ENCODE data around the gene GRPEL2.

Gene GRPEL2

DNA sequence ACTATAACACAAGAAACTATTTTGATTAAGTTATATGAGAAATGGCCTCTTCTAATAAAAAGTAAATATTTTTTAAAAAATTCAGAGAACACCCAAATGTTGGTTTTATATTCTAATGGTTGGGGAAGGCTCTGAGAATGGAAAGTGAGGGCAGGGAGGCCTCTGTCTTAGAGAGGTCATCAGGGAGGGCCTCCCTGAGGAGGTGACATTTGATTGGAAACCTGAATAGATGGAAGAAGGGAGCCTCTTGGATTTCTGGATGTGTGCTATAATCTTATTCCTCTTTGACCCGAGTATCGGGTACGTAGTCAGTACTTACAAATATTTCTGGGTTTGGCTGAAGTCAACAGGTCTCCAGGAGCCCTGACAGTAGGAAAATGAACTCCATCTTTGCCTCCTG lies 26.1 kb upstream of the GRPEL2 start:
- DNase-seq (ENCODE audit: low read depth in 3 of 3, low spot score in 1 of 3): no peak

DNA sequence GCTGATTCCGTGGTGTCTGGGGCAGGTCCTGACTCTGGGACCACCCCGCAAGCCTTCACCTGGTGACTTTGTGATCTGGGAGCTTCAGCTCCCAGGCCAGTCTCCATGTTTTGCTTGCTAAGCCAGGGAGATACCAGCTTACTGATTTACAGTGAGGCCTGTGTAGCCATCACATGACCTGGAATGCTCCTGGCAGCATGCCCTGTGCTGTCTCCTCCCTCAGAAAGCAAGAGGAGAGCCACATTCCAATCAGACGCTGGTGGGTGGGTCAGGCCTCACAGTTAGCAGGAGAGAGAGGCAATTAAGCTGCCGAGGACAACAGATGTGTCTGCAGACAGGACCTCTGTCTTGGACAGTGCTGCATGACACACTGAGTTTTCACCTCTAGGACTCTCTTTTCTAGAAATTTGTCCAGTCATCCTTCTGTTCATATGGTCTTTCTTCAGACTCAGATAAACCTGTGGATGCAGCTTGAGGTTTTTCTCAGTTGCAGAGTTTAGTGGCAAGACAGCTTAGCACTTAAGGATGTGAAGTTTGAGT lies 24.4 kb upstream of the GRPEL2 start:
- no peak for DNase-seq (ENCODE audit: low read depth in 3 of 3, low spot score in 1 of 3)

DNA sequence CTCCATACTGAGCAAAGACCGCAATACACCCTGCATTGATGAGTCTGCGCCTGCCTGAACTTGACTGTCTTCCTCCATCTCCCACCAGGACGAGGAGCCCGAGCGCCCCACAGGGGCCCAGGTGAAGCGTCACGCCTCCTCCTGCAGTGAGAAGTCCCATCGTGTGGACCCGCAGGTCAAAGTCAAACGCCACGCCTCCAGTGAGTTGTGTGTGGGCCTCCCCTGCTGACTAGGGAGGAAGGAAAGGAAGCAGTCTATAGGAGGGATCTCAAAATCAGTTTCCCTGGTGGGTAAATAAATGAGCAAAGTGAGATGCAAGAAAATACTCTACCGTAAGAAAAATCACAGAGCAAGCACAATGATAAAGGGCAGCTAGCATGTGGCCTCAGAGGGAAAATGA lies 22.8 kb upstream of the GRPEL2 start:
- no peak for DNase-seq (ENCODE audit: low read depth in 3 of 3, low spot score in 1 of 3)

DNA sequence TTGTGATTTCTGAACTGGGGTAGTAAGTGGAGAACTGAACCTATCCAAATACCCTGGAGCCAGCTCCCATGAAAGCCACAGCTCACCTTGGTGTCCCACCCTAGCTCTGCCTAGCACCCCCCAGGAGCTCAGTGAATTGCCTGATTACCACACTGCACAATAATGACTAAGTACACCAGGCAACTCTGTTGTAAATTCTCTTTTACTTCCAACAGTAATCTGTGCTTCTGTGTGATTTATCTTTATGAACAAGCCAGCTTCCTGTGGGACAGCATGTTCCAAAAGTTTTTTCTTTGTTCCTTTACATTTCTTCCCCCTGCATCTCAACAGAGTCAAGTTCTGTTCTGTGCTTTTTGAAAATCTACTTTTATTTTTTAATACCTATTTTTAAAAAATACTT lies 22.1 kb upstream of the GRPEL2 start:
- DNase-seq (ENCODE audit: low read depth in 3 of 3, low spot score in 1 of 3): no peak

DNA sequence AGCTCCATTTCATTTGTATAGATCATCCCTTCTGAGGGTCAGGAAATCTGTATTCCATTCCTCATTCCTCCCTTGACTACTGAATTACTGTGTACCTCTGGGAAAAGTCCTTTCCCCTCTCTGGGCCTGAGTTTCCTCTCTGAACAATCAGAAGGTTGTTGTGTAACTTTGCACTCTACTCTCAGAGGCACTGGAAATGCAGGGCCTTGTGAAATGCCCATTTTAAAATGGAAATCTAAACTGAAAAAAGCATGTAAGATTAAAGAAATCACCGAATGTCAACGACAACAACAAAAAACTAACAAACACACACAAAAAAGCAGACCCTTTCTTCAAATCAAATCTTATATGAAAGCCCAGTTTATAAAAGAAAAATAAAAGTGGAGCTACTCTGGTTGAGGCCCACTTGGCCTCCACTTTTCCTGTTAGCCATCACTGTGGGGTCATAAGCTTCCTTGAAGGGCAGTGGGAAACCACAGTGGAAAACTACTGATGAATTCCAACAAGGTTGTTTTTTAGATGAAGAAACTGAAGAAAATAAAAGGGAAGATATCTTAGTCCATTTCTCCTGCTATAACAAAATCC lies 21.6 kb upstream of the GRPEL2 start:
- DNase-seq (ENCODE audit: low read depth in 3 of 3, low spot score in 1 of 3): no peak

DNA sequence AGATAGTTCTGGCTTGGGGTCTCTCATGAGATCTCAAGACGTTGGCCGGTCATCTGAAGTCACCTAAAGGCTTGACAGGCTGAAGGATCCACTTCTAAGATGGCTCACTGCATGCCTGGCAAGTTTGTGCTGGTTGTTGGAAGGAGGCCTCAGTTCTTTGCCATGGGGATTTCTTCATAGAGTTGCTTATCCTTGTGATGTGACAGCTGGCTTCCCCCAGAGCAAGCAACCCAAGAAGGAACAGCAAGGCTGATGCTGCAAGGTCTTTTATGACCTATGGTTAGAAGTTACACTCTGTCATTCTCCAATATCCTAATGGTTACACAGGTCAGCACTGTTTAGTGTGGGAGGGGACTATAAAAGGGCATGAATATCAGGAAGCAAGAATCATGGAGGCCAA lies 20.7 kb upstream of the GRPEL2 start:
- no peak for DNase-seq (ENCODE audit: low read depth in 3 of 3, low spot score in 1 of 3)

DNA sequence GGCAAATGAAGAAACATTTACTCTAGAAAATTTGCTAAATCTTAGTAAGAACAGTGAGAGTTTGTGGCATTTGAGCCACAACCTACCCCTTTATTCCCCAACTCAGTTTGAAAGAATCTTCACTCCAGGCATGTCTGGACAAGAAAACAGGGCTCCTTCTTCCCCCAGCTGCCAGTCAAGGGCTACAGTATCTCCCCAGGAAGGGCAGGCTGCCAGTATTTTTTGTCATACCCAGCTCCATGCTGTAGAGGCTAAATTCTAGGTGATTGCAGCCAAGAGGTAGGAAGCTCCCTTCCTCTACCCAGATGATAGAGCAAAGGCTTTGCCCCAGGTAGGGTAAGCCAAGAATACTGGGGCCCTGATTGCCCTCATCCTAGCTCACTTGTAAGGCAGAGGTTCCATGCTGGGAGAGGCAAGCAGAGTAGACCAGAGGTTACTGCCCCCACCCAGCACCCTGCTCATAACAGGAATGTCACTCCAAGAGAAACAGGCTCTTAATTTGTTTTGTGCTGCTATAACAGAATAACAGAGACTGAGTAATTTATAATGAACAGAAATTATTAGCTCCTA lies 20.0 kb upstream of the GRPEL2 start:
- no peak for DNase-seq (ENCODE audit: low read depth in 3 of 3, low spot score in 1 of 3)

DNA sequence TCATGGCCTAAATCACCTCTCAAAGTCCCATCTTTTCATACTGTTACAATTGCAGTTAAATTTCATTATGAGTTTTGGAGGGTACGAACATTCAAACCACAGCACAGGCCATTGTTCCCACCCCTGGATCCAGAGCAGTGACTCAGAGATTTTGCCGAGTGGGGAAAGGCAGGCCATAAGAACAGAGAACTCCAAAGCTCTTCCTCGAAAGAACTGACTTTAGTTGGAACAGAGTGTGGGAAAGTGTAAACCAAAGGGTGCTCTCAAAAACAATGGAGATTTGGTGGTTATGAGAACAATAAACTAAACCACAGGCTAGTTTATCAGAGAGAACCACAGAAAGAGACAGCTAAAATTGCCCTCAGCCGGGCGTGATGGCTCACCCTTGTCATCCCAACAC lies 19.4 kb upstream of the GRPEL2 start:
- DNase-seq (ENCODE audit: low read depth in 3 of 3, low spot score in 1 of 3): no peak

DNA sequence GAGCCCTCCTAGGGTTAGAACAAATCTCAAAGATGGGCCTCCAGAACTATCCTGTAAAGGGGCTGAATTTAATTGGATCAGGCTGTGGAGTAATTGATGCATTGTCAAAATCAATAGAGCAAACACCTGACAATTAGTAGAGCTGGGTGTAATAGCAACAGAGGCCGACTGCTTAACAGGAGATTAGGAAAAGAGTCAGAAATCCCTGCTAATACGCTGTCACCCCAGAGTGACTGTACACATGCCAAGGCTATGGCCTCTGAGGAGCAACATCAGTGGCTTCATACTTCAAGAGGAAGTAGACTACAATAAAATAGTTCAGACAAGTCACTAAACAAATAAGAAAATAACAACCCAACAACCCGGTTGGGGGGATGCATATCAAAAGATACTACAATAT lies 18.7 kb upstream of the GRPEL2 start:
- no peak for DNase-seq (ENCODE audit: low read depth in 3 of 3, low spot score in 1 of 3)

DNA sequence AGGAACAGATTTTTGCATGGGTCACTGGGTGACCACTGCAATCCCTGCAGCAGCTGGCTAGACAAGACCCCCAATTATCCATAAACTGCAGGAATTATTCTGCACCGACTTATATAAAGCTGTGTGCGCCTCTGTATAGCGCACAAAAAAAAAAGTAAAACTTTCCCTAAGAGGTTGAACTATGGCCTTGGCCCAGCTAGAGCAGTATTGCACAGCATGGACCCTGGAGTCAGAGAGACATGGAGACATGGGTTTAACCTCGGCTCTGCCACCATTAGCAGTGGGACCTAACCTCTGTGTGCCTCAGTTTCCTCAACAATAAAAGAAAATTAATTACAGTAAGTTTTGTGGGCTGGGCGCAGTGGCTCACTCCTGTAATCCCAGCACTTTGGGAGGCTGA lies 17.1 kb upstream of the GRPEL2 start:
- DNase-seq (ENCODE audit: low read depth in 3 of 3, low spot score in 1 of 3): no peak

DNA sequence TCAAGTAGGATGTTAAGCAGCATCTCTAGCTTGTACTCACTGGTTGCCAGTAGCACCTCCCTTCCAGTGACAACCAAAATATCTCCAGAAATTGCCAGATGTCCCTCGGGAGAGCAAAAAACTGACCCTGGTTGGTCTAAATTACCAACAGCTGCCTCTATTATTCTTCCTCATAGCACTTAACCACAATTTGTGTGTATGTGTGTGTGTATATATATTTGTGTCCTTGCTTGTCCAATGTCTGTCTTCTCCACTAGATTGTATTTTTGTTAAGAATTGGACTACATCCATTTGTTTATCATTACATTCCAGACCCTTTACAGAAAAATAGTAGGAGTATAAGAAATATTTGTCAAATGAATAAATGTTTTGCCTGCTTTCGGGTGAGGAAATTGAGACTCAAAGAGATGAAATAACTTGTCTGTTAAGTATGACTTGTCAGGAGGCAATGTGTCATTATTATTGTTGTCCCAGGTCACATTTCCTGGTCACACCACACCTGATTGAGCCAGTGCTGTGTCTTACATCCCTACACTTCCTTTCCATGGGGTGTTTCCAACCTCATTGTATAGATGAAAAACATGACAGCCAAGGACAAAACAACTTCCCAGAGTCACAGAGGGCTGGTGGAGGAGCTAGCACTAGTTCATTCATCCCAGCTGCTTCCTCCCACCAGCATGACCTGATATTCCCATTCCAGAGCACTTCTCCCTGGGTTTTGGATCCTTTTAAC lies 11.4 kb upstream of the GRPEL2 start:
- DNase-seq (ENCODE audit: low read depth in 3 of 3, low spot score in 1 of 3): no peak

DNA sequence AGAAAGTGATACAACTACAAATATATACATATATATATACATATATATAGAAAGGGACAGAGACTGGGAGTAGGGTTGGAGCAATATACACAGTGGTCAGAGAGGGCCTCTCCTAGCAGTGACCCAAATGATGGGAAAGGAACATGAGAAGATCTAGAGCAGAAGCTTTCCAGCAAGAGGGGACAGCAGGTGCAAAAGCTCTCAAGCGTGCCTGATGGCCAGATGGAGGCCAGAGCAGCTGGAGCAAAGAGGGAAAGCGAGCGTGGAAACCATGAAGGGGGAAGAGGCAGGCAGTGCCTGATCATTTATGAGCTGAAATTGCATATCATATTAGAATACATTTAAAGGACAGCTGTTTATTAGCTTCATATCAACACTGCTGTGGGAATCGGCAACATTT lies 7.6 kb upstream of the GRPEL2 start:
- no peak for DNase-seq (ENCODE audit: low read depth in 3 of 3, low spot score in 1 of 3)

DNA sequence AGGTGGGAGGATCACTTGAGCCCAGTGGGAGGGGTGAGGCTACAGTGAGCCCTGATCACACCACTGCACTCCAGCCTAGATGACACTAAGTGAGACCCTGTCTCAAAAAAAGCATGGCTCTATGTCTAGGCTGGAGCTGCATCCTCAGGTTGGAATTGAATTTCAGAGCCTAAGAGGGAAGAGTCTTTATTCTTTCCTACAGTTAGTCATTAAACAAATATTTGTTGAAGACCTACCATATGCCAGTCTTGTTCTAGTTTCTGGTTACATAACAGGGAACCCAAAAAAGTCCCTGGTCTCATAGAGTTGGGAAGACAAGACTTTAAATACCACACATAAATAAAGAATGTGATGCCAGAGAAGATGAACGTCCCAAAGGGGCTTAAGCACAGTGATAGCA lies 6.9 kb upstream of the GRPEL2 start:
- no peak for DNase-seq (ENCODE audit: low read depth in 3 of 3, low spot score in 1 of 3)

DNA sequence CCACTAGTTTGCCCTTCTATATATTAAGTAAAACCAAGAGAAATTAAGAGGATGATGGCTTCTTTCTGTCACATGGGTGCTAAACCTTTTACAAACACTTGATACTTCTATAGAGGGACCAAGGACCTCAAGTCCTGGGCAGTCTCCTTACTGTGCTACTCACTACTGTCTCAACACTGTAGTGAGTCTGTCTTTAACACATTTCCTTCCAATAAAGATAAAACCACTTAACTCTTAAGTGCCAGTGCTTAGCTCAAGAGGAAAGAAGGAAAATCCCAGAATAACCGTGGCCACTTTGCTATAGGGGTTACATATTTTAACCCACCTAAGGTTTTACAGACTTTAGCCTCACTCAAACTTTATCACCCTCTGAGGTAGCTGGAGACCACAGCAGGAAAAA lies 4.4 kb upstream of the GRPEL2 start:
- no peak for DNase-seq (ENCODE audit: low read depth in 3 of 3, low spot score in 1 of 3)

DNA sequence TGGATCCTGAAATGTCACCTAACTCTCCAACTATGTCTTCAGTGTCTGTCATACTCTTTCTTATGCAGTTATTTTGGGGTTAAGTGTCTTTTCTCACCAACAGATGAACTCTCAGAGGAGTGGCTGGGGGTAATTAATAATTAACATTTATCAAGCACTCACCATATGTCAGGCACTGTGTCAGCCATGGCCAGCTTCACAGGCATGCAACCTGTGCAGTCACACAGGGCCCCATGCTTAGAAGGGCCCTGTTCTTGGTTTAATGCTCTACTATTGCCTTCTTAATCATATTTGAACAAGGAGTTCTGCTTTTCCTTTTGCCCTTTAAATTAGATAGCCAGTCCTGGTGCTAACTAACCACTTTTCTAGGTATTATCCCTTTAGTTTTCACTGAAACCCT lies 3.4 kb upstream of the GRPEL2 start:
- no peak for DNase-seq (ENCODE audit: low read depth in 3 of 3, low spot score in 1 of 3)

DNA sequence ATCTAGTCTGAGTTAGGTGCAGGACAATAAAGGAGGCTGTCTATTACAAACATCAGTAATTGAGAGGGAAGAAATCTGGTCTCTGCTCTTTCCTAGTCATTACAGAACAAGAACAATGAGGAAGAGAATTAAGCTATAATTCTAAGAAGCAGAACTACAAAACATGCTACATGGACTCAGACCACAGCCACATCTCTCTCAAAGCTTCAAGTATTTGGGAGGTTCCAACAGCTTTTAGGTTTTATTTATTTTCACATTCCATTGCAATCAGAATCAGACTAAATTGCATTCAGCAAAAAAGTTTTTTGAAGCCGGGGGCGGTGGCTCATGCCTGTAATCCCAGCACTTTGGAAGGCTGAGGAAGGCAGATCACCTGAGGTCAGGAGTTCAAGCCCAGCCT lies 1.1 kb upstream of the GRPEL2 start:
- DNase-seq (ENCODE audit: low read depth in 3 of 3, low spot score in 1 of 3): no peak

DNA sequence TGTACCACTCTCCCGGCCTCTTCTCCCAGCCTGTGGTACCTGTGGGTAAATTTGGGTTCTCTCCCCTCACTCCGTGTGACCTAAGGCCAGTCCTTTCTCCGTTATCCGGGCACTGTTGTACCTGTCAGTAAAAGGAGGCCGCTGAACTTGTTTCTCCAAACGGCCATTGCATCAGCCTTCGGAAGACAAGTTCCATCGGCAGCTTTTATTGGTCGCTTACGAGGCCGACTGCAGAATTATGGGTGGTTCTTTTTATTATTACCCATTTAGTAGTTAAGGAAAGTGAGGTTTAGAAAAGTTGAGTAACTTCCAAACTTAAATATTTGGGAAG lies 558 bp downstream of the GRPEL2 start:
- DNase-seq (ENCODE audit: low read depth in 3 of 3, low spot score in 1 of 3): no peak

DNA sequence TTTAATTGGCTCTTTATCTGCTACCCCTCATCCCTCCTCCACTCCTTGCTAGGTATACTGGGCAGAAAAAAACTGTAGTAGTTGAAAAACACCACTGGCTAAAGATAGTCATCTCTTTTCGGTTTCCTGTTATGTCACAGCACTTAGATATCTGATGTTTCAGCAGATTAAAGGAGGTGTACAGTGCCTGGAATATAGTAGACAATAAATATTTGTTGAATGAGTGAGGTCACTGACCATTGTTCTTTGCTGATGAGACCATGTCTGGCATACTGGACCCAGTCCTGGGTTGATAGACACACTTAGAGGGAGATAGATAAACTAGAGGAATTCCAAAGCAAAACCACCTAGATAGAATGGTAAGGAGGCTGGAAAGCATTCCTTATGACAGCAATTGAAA lies 3.2 kb downstream of the GRPEL2 start:
- no peak for DNase-seq (ENCODE audit: low read depth in 3 of 3, low spot score in 1 of 3)

DNA sequence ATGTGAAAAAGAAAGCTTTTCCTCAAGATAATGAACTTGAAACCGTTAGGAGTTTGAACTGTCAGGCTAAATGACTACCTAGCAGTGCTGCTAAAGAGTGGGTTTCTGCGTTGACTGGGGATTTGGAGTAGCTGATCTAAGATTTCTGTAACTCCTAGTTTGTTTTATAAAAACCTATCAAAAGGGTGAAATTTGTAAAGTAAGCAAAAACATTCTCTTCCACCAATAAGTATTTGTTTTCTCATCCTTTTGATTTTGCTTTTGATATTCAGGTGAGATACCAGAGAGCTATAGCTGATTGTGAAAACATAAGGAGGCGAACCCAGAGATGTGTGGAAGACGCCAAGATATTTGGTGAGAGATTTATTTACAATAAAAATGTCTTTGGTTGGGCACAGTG lies 4.1 kb downstream of the GRPEL2 start:
- DNase-seq (ENCODE audit: low read depth in 3 of 3, low spot score in 1 of 3): no peak

DNA sequence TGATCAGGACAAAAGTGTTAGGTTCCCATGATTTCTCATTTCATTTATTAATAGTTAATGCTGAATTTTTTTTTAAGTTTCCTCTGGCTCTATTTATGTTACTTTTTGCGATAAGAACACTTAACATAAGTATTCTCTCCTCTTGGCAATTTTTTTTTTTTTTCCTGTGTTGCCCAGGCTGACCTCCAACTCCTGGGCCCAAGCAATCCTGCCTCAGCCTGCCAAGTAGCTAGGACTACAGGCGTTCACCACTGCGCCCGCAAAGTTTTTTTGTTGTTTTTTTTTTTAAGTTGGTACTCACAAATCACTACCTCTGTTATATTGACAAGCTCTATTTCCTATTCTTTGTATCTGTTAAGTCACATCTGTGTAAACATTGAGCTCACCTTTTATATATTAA lies 6.9 kb downstream of the GRPEL2 start:
- no peak for DNase-seq (ENCODE audit: low read depth in 3 of 3, low spot score in 1 of 3)

DNA sequence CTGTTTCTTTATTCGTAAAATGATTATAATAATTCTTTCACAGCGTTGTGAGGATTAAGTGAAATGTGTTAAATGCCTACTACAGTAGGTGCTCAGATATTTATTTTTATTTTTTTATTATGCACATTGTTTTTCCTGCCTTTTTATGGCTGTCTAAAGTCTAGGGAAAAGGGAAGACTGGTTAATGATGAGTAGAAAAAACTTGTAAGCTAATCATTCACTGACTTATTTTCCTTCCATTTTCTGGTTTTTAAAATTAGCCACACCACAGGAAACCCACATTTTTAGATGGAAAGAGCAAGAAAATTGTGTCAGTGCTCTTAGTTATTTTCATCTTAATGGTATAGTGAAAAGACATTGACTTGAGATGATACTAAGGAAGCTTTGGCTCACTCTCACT lies 8.6 kb downstream of the GRPEL2 start:
- DNase-seq (ENCODE audit: low read depth in 3 of 3, low spot score in 1 of 3): no peak

DNA sequence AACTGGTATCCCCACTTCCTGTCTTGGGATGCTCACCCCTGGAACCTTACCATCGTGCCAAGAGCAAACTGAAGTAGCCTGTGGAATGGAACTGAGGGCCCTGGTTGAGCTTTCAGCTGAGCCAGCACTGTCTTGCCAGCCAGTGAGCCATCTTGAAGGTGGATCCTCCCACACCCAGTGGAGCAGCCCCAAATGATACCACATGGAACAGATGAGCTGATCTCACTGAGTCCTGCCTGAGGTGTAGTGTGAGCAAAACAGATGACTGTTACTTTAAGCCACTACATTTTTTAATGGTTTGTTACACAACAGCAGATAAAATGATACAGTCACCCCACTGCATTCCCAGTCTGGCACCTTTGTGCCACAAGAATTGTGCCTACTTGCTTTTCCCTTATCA lies 10.4 kb downstream of the GRPEL2 start:
- DNase-seq (ENCODE audit: low read depth in 3 of 3, low spot score in 1 of 3): no peak

DNA sequence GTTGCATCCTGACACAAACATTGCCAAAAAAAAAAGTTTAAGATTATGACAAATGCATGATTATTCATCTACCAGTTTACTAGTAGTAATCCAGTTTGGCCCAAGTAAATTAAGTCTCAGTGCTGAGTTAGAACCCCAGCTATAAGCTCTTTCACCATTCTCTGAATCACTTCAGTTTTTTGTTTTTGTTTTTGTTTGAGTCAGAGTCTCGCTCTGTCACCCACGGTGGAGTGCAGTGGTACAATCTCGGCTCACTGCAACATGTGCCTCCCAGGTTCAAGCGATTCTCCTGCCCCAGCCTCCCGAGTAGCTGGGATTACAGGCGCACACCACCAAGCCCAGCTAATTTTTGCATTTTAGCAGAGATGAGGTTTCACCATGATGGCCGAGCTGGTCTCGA lies 11.1 kb downstream of the GRPEL2 start:
- DNase-seq (ENCODE audit: low read depth in 3 of 3, low spot score in 1 of 3): no peak

Measured in stimulated activated CD4-positive, alpha-beta T cell treated with anti-CD3 and anti-CD28 coated beads, TNF-alpha, amount 100 ng/mL, for 1 hour (primary cell).